ENCODE data around the gene ZNF217. TPM values are rescaled to one million over a fixed set of nuclear protein-coding genes. Genes with fewer than 3 reads are reported as not detected.

The ZNF217 gene
- total and polyA plus RNA-seq, 2 donors (not counting 3 experiments of a cell fraction or from before 2014, with no cell fraction given): 5.8 to 31.7 TPM

DNA sequence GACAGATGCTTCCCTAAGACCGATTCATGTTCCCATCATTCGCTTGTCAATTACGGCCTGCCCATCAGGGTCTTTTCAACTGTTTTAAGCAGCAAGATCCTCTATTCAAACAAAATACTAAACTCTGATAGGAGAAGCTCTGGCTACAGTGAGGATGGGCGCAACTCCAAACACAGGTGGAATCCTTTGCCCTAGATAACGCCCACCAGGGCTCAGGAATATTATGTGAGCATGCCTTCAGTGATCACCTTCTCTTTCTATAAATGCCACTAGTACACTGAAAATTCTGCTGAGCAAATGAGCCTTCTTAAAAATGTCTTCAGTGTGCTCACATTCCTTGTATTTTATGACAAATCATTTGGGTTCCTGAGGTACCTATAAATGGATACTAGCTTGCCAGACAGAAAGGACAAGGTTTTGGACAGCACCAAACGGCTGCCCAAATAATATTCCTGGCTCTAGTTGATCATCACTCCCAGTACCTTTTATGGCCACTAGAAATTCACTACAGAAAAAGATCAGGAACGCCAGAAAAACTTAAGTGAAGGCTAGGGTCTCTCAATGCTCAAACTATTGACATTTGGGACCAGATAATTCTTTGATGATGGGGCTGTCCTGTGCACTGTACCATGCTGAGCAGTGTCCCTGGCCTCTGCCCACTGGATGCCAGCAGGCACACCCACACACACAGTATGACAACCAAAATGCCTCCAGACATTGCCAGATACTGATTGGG lies 13.1 kb downstream of the ZNF217 start:
- TF ChIP-seq POLR2AphosphoS5 (IDR thresholded peaks at IDR 0.05; ENCODE audit: insufficient read depth, low read depth, low read length) (no peak), MYC (IDR thresholded peaks at IDR 0.05; ENCODE audit: low read depth, low read length) (no peak), FOS (IDR thresholded peaks at IDR 0.05; ENCODE audit: borderline replicate concordance, insufficient read depth, low read length) (no peak), GATA2 (IDR thresholded peaks at IDR 0.05; ENCODE audit: insufficient read depth, insufficient read length, low read depth, low read length) (no peak)
- TF ChIP-seq, protein P1, sequence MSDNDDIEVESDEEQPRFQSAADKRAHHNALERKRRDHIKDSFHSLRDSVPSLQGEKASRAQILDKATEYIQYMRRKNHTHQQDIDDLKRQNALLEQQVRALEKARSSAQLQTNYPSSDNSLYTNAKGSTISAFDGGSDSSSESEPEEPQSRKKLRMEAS (IDR thresholded peaks at IDR 0.05; ENCODE audit: insufficient read depth, insufficient read length): no peak
- H3K27ac ChIP-seq (ENCODE audit: insufficient read depth, low read depth, low read length): no peak overlapping the region
- H4K20me1 ChIP-seq (replicated peaks; ENCODE audit: control insufficient read depth, extremely low read depth, insufficient read depth, low read length): no peaks in the 10 kb centered on the region
- H3K4me1 ChIP-seq (ENCODE audit: control insufficient read depth, extremely low read depth, insufficient read depth, low read length): peaks cover 20% of the 10 kb centered on the region
- BruUV-seq (replicated peaks): no TSS peak
- ChIA-PET CTCF (interaction anchor here (1.0 to 7.3 kb wide), 12 partner anchors 13 to 481 kb away, joined by 3 to 141 read pairs (median 6); partner anchors contain the start of gene ZNF217), POLR2A (no interaction called here)
- H2AFZ ChIP-seq (ENCODE audit: low read depth, low read length): no peak overlapping the region
- no peaks in the 10 kb centered on the region for H3K9me1 ChIP-seq (replicated peaks; ENCODE audit: control insufficient read depth, extremely low read depth, insufficient read depth, low read length)
- no peak for DNase-seq (ENCODE audit: low read depth, low spot score)
- H3K4me3 ChIP-seq (replicated peaks in 1 of 3; ENCODE audit: insufficient read depth in 1 of 3, low read depth in 1 of 3, low read length in 3 of 3): no peak overlapping the region
- peaks cover 24 to 30% of the 10 kb centered on the region in 2 experiments for H3K36me3 ChIP-seq (ENCODE audit: control insufficient read depth in 2 of 2, extremely low read depth in 1 of 2, insufficient read depth in 2 of 2, low read length in 2 of 2)
- H3K27me3 ChIP-seq (ENCODE audit: control insufficient read depth in 2 of 2, insufficient read depth in 2 of 2, low read length in 2 of 2): no peaks in the 10 kb centered on the region
- H3K79me2 ChIP-seq (ENCODE audit: control insufficient read depth, insufficient read depth, low read length): peaks cover 82% of the 10 kb centered on the region
- H3K4me2 ChIP-seq (ENCODE audit: insufficient read depth, low read length): no peak overlapping the region
- no peak for FAIRE-seq
- no peaks in the 10 kb centered on the region for H3K9me3 ChIP-seq (replicated peaks; ENCODE audit: control insufficient read depth, insufficient read depth, low read length)
- no peak overlapping the region for H3K9ac ChIP-seq (replicated peaks; ENCODE audit: extremely low read depth, insufficient read depth, low read length)
- intact Hi-C loops (cut with micrococcal nuclease): no loop called here
- dilution Hi-C loops (cut with MboI; ENCODE audit: extremely low pct_ligation_motif_present, low sequenced_read_pairs): loop anchor here (25.0 kb wide), 1 partner anchor 357 kb away; no protein-coding TSS in a partner anchor

Data from endothelial cell of umbilical vein (primary cell).